HG03025 (cell line): ENCODE data around the gene LATS2.

Experiments
- ATAC-seq: cut with Tn5 transposase; IDR thresholded peaks from one replicate; pipeline ENCODE4 v1.9.1; 2021; ENCODE audit warnings: mild to moderate bottlenecking, moderate library complexity; ENCODE audit not compliant: unreplicated experiment, low FRiP score

Gene LATS2

GRCh38 chr13:20923272-20923671 lies 138.1 kb downstream of the LATS2 start:
- no peak for ATAC-seq
